RCC 7860 (cell line): ENCODE data around the gene DIAPH3.
A peak's percentile ranks its signal among the peaks of the same experiment; 100 is the strongest.
"Not testable (repeated sequence)": the region's sequence is repeated elsewhere in the genome, so short reads cannot be mapped to it uniquely, and the experiment has no call there.

Experiments
- DNase-seq: peaks from one replicate; pipeline ENCODE4 v3.0.0-alpha.2; 2015; ENCODE audit warnings: low spot score
- FAIRE-seq: peaks from 2 replicates; lab custom pipeline; 2012; peaks lifted over from hg19 to GRCh38; lab: Jason Lieb, UNC

Gene DIAPH3

GRCh38 chr13:60108589-60108988, 55.1 kb downstream of the DIAPH3 start:
- no peak for DNase-seq
- FAIRE-seq = no peak

GRCh38 chr13:60099631-60100420, 63.9 kb downstream of the DIAPH3 start:
- no peak for DNase-seq
- FAIRE-seq = no peak

GRCh38 chr13:60095300-60095699, 68.4 kb downstream of the DIAPH3 start:
- FAIRE-seq (no peak), DNase-seq (no peak)

- FAIRE-seq = no peak
- DNase-seq = no peak
These were observed 69.2 kb downstream of the DIAPH3 start for GRCh38 chr13:60094385-60095088.

GRCh38 chr13:60093425-60094019, 70.2 kb downstream of the DIAPH3 start:
- FAIRE-seq (no peak), DNase-seq (no peak)

- FAIRE-seq (no peak), DNase-seq (no peak)
These were observed 72.2 kb downstream of the DIAPH3 start for GRCh38 chr13:60091573-60091972.

- FAIRE-seq = no peak
- DNase-seq = no peak
These were observed 73.2 kb downstream of the DIAPH3 start for GRCh38 chr13:60090574-60090973.

GRCh38 chr13:60083780-60084179, 79.9 kb downstream of the DIAPH3 start:
- not testable (repeated sequence) for FAIRE-seq, DNase-seq

GRCh38 chr13:60080850-60081249, 82.9 kb downstream of the DIAPH3 start:
- FAIRE-seq (no peak), DNase-seq (no peak)

- FAIRE-seq = no peak
These were observed 85.5 kb downstream of the DIAPH3 start for GRCh38 chr13:60078226-60078625.

GRCh38 chr13:60075850-60076249, 87.9 kb downstream of the DIAPH3 start:
- FAIRE-seq = no peak
- no peak for DNase-seq

More at GRCh38 chr13:60078226-60078625, 85.5 kb downstream of the DIAPH3 start:
- no peak for DNase-seq

- FAIRE-seq (no peak), DNase-seq (no peak)
These were observed 89.3 kb downstream of the DIAPH3 start for GRCh38 chr13:60074397-60074796.

- DNase-seq (no peak), FAIRE-seq (peak; percentile 38)
These were observed 97.5 kb downstream of the DIAPH3 start for GRCh38 chr13:60066226-60066625.

GRCh38 chr13:60062502-60062901, 101.2 kb downstream of the DIAPH3 start:
- FAIRE-seq (no peak), DNase-seq (no peak)

- no peak for FAIRE-seq
- no peak for DNase-seq
These were observed 102.0 kb downstream of the DIAPH3 start for GRCh38 chr13:60061737-60062136.

GRCh38 chr13:60051754-60052285, 111.9 kb downstream of the DIAPH3 start:
- DNase-seq (no peak), FAIRE-seq (no peak)

GRCh38 chr13:60048353-60048752, 115.4 kb downstream of the DIAPH3 start:
- not testable (repeated sequence) for DNase-seq, FAIRE-seq

- DNase-seq (no peak), FAIRE-seq (no peak)
These were observed 115.8 kb downstream of the DIAPH3 start for GRCh38 chr13:60047918-60048317.

GRCh38 chr13:60044321-60044720, 119.4 kb downstream of the DIAPH3 start:
- FAIRE-seq (no peak), DNase-seq (no peak)

- FAIRE-seq = no peak
These were observed 120.5 kb downstream of the DIAPH3 start for GRCh38 chr13:60043262-60043661.

GRCh38 chr13:60040668-60041067, 123.1 kb downstream of the DIAPH3 start:
- DNase-seq, FAIRE-seq: not testable (repeated sequence)

More at GRCh38 chr13:60043262-60043661, 120.5 kb downstream of the DIAPH3 start:
- no peak for DNase-seq
